OCI-LY3 (cell line): ENCODE data around the gene DUSP7.

Experiments
- CTCF ChIP-seq: fragments of 200-600, 300-600 bp; sonication (generic); IDR thresholded peaks from 2 replicates; pipeline ENCODE4 v1.5.1; 2014; ENCODE audit warnings: antibody characterized with exemption, low read length, low read depth
- EZH2phosphoT487 ChIP-seq: fragments of 200-600 bp; shearing (Covaris generic); IDR thresholded peaks from 2 replicates; pipeline ENCODE4 v1.6.1; 2018; ENCODE audit warnings: antibody characterized with exemption, mixed run types, low read depth

DNA sequence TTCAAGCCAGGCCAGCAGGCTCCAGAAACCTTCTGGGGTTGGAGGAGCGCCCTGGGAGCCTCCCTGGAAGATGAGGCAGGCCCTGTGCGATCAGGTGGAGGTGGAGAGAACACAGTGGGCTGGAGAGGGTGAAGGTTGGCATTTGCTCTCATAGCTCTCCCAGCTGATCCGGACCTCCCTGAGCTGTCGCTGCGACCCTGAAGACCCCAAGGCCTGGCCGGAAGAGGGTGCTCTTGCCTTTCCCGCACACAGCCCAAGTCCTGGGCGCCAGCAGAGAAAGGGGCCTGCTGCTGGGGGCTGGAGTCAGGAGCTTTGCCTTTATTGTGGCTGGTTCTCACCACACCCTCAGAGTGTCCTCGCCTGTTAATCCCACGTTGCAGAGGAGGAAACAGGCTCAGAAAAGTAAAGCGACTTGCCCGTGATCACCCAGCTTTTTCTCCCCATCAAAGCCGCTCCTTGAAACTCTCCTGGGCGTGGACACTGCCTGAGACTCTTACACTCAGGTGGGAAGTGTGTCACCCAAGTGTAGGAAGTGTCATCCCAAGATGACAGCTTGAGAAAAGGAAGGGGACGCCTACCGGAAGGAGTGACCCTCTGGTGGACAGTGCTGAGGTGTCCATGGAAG lies 52.1 kb downstream of the DUSP7 start:
- TF ChIP-seq CTCF (peak; percentile 79), EZH2phosphoT487 (no peak)
